ENCODE measurements around the gene GAPVD1. TPM values are rescaled to one million over a fixed set of nuclear protein-coding genes. Genes with fewer than 3 reads are reported as not detected.
"Not testable (repeated sequence)": the region's sequence is repeated elsewhere in the genome, so short reads cannot be mapped to it uniquely, and the experiment has no call there.

The GAPVD1 gene
- total and polyA plus RNA-seq, 12 donors: 6.9 to 40.0 (median 34.5) TPM

- H3K27me3 ChIP-seq: no peaks in the 10 kb centered on the region
- peaks cover 0 to 90% (median 30%) of the 10 kb centered on the region in 9 donors for H3K36me3 ChIP-seq
- H3K4me3 ChIP-seq: no peak overlapping the region
- DNase-seq (no peak), ATAC-seq (no peak)
- no peak overlapping the region for H3K27ac ChIP-seq
- H3K9me3 ChIP-seq: no peaks in the 10 kb centered on the region
- WGBS, 2 donors: 97% methylated on average over 2 of the region's 2 CpGs
- H3K4me1 ChIP-seq: peaks cover 0 to 8% (median 0%) of the 10 kb centered on the region in 9 donors
- intact Hi-C loops (cut with DNase I): no loop called here
- TF ChIP-seq CTCF (IDR thresholded peaks at IDR 0.05): no peak
These were observed 40.6 kb downstream of the GAPVD1 start for GRCh38 chr9:125302241-125302640.

- ATAC-seq: no peak
- Histone ChIP-seq H3K4me3 (no peak overlapping the region), H3K36me3 (peaks cover 0 to 99% (median 43%) of the 10 kb centered on the region in 9 donors), H3K27ac (no peak overlapping the region), H3K27me3 (no peaks in the 10 kb centered on the region), H3K9me3 (no peaks in the 10 kb centered on the region), H3K4me1 (no peaks in the 10 kb centered on the region)
- TF ChIP-seq CTCF (IDR thresholded peaks at IDR 0.05): no peak
- intact Hi-C loops (cut with DNase I): no loop called here
- no peak for DNase-seq
- WGBS, 2 donors: 99% methylated on average over 2 of the region's 2 CpGs
These were observed 42.6 kb downstream of the GAPVD1 start for GRCh38 chr9:125304273-125304672.

- Histone ChIP-seq H3K27me3 (no peaks in the 10 kb centered on the region), H3K36me3 (peaks cover 0 to 100% (median 66%) of the 10 kb centered on the region in 9 donors), H3K27ac (no peak overlapping the region), H3K4me3 (no peak overlapping the region), H3K4me1 (no peaks in the 10 kb centered on the region), H3K9me3 (peaks cover 0 to 14% (median 10%) of the 10 kb centered on the region in 11 donors)
- DNase-seq: no peak
- WGBS, 2 donors: 98 to 99% methylated on average over 2 of the region's 2 CpGs
- ATAC-seq: no peak
- intact Hi-C loops (cut with DNase I): no loop called here
- TF ChIP-seq CTCF (IDR thresholded peaks at IDR 0.05): no peak
These were observed 50.8 kb downstream of the GAPVD1 start for GRCh38 chr9:125312411-125312810.

GRCh38 chr9:125316359-125316758 lies 54.7 kb downstream of the GAPVD1 start:
- ATAC-seq; H3K27ac ChIP-seq; H3K4me3 ChIP-seq; DNase-seq; H3K27me3 ChIP-seq; H3K4me1 ChIP-seq; intact Hi-C loops (cut with DNase I): not testable (repeated sequence)
- 64 to 96% methylated on average over 3 of the region's 3 CpGs for WGBS, 2 donors
- peaks cover 3 to 100% (median 73%) of the 10 kb centered on the region in 9 donors for H3K36me3 ChIP-seq
- H3K9me3 ChIP-seq: peaks cover 0 to 29% (median 20%) of the 10 kb centered on the region in 11 donors

- Histone ChIP-seq H3K4me3 (no peak overlapping the region), H3K36me3 (peaks cover 3 to 98% (median 72%) of the 10 kb centered on the region in 9 donors), H3K4me1 (no peaks in the 10 kb centered on the region), H3K27me3 (no peaks in the 10 kb centered on the region), H3K27ac (no peak overlapping the region), H3K9me3 (peaks cover 0 to 29% (median 20%) of the 10 kb centered on the region in 11 donors)
- TF ChIP-seq CTCF (IDR thresholded peaks at IDR 0.05): no peak
- no peak for ATAC-seq
- no peak for DNase-seq
- intact Hi-C loops (cut with DNase I): no loop called here
- 96 to 99% methylated on average over 3 of the region's 3 CpGs for WGBS, 2 donors
These were observed 56.1 kb downstream of the GAPVD1 start for GRCh38 chr9:125317704-125318103.
